HL-60 (cell line): ENCODE data around the gene DIS3L2.

Source experiments
- GABPA ChIP-seq: IDR thresholded peaks from 2 replicates; pipeline ENCODE4 v1.6.1; 2012; ENCODE audit warnings: low read depth
- REST ChIP-seq: IDR thresholded peaks from 2 replicates; pipeline ENCODE4 v1.6.1; 2012; ENCODE audit warnings: low read depth; ENCODE audit not compliant: insufficient replicate concordance

GRCh38 chr2:232242316-232242715 is 280.8 kb downstream of the DIS3L2 start:
- no peak for TF ChIP-seq GABPA
- no peak for TF ChIP-seq REST
